ENCODE measurements around the gene MYLK3.

DNA sequence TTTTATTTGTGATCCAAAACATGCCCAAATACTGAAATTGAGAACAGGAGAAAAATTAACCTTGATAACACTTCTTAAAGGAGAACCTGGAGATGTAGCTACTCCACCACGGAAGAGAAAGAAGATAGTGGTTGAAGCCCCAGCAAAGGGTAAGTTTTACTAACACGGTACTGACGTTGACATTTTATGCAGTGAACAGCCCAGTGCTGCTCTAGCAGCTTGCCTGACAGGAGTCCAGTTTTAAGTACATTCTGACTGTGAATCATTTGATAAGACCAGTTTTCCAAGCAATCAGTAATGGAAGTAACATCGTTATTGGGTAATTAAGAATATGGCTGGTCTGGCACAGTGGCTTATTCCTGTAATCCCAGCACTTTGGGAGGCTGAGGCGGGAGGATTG is 52.2 kb downstream of the MYLK3 start:
- TF ChIP-seq CEBPB (IDR thresholded peaks at IDR 0.05; ENCODE audit: low read depth, low read length): no peak
- no peak for TF ChIP-seq RFX5 (IDR thresholded peaks at IDR 0.05; ENCODE audit: low read depth, low read length)
- TF ChIP-seq, protein P1, sequence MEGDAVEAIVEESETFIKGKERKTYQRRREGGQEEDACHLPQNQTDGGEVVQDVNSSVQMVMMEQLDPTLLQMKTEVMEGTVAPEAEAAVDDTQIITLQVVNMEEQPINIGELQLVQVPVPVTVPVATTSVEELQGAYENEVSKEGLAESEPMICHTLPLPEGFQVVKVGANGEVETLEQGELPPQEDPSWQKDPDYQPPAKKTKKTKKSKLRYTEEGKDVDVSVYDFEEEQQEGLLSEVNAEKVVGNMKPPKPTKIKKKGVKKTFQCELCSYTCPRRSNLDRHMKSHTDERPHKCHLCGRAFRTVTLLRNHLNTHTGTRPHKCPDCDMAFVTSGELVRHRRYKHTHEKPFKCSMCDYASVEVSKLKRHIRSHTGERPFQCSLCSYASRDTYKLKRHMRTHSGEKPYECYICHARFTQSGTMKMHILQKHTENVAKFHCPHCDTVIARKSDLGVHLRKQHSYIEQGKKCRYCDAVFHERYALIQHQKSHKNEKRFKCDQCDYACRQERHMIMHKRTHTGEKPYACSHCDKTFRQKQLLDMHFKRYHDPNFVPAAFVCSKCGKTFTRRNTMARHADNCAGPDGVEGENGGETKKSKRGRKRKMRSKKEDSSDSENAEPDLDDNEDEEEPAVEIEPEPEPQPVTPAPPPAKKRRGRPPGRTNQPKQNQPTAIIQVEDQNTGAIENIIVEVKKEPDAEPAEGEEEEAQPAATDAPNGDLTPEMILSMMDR (conservative IDR thresholded peaks at IDR 0.05; ENCODE audit: low read depth, low read length): no peak
- no peak for TF ChIP-seq BHLHE40 (IDR thresholded peaks at IDR 0.05; ENCODE audit: low read depth, low read length)
- TF ChIP-seq, protein P2, sequence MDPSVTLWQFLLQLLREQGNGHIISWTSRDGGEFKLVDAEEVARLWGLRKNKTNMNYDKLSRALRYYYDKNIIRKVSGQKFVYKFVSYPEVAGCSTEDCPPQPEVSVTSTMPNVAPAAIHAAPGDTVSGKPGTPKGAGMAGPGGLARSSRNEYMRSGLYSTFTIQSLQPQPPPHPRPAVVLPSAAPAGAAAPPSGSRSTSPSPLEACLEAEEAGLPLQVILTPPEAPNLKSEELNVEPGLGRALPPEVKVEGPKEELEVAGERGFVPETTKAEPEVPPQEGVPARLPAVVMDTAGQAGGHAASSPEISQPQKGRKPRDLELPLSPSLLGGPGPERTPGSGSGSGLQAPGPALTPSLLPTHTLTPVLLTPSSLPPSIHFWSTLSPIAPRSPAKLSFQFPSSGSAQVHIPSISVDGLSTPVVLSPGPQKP (IDR thresholded peaks at IDR 0.05; ENCODE audit: borderline replicate concordance, low read depth, low read length): no peak
- TF ChIP-seq RCOR1 (IDR thresholded peaks at IDR 0.05; ENCODE audit: insufficient replicate concordance, low read length): no peak
- no peak for TF ChIP-seq NFE2L2 (IDR thresholded peaks at IDR 0.05; ENCODE audit: low read depth, low read length)
- no peak for TF ChIP-seq POLR2A (IDR thresholded peaks at IDR 0.05; ENCODE audit: low read depth, low read length)
- TF ChIP-seq, protein P3, sequence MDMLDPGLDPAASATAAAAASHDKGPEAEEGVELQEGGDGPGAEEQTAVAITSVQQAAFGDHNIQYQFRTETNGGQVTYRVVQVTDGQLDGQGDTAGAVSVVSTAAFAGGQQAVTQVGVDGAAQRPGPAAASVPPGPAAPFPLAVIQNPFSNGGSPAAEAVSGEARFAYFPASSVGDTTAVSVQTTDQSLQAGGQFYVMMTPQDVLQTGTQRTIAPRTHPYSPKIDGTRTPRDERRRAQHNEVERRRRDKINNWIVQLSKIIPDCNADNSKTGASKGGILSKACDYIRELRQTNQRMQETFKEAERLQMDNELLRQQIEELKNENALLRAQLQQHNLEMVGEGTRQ (IDR thresholded peaks at IDR 0.05; ENCODE audit: low read depth, low read length): no peak
- no peak for TF ChIP-seq RAD21 (IDR thresholded peaks at IDR 0.05; ENCODE audit: low read length)
